ENCODE data around the gene MRPL57.
"Not testable (repeated sequence)": the region's sequence is repeated elsewhere in the genome, so short reads cannot be mapped to it uniquely, and the experiment has no call there.

The MRPL57 gene

GRCh38 chr13:21175656-21176214 lies 723 bp upstream of the MRPL57 start:
- H3K27ac ChIP-seq (ENCODE audit: low read depth, low read length, poor library complexity, severe bottlenecking) = peak overlapping the region; percentile 72
- no peaks in the 10 kb centered on the region for H3K9me2 ChIP-seq (ENCODE audit: low read depth, low read length)
- no peaks in the 10 kb centered on the region for H3K27me3 ChIP-seq (ENCODE audit: insufficient read depth, low read length)
- H3K79me2 ChIP-seq (ENCODE audit: insufficient read depth, low read length) = peaks cover 41% of the 10 kb centered on the region
- no peaks in the 10 kb centered on the region for H3K9me3 ChIP-seq (ENCODE audit: low read length)
- H3K4me1 ChIP-seq (ENCODE audit: insufficient read depth, low read length, severe bottlenecking) = peaks cover 29% of the 10 kb centered on the region
- peak overlapping the region; percentile 100 for H3K4me2 ChIP-seq (ENCODE audit: low read length)
- no peaks in the 10 kb centered on the region for H4K20me1 ChIP-seq (ENCODE audit: insufficient read depth, low read length)
- peak overlapping the region; percentile 94 for H3K4me3 ChIP-seq (ENCODE audit: low read depth, low read length, poor library complexity, severe bottlenecking)
- H3K36me3 ChIP-seq (ENCODE audit: insufficient read depth, low read length) = peaks cover 38% of the 10 kb centered on the region
- H3K9ac ChIP-seq (ENCODE audit: low read length) = peak overlapping the region; percentile 97
- TF ChIP-seq CTCF (IDR thresholded peaks at IDR 0.05; ENCODE audit: low read length) = no peak
- TF ChIP-seq EZH2 (IDR thresholded peaks at IDR 0.05; ENCODE audit: borderline replicate concordance, low read length) = no peak
- H3F3A ChIP-seq (ENCODE audit: insufficient read depth, low read length) = no peaks in the 10 kb centered on the region
- H2AFZ ChIP-seq (ENCODE audit: low read length) = peak overlapping the region; percentile 28; the same call in 1 of the 2 replicates

GRCh38 chr13:21176982-21177284 lies 475 bp downstream of the MRPL57 start:
- Histone ChIP-seq H3K27ac (ENCODE audit: low read depth, low read length, poor library complexity, severe bottlenecking) (peak overlapping the region; percentile 72), H3K9me3 (ENCODE audit: low read length) (no peaks in the 10 kb centered on the region), H3K4me3 (ENCODE audit: low read depth, low read length, poor library complexity, severe bottlenecking) (peak overlapping the region; percentile 94), H3K79me2 (ENCODE audit: insufficient read depth, low read length) (peaks cover 41% of the 10 kb centered on the region), H3K9ac (ENCODE audit: low read length) (peak overlapping the region; percentile 97), H2AFZ (ENCODE audit: low read length) (no peak overlapping the region), H3F3A (ENCODE audit: insufficient read depth, low read length) (no peaks in the 10 kb centered on the region), H3K36me3 (ENCODE audit: insufficient read depth, low read length) (peaks cover 26% of the 10 kb centered on the region; the same call in 1 of the 2 replicates), H3K27me3 (ENCODE audit: insufficient read depth, low read length) (no peaks in the 10 kb centered on the region), H3K9me2 (ENCODE audit: low read depth, low read length) (no peaks in the 10 kb centered on the region), H4K20me1 (ENCODE audit: insufficient read depth, low read length) (no peaks in the 10 kb centered on the region), H3K4me2 (ENCODE audit: low read length) (peak overlapping the region; percentile 100), H3K4me1 (ENCODE audit: insufficient read depth, low read length, severe bottlenecking) (peaks cover 32% of the 10 kb centered on the region)
- TF ChIP-seq EZH2 (IDR thresholded peaks at IDR 0.05; ENCODE audit: borderline replicate concordance, low read length) (no peak), CTCF (IDR thresholded peaks at IDR 0.05; ENCODE audit: low read length) (no peak)

- Histone ChIP-seq H3K9me3 (ENCODE audit: low read length) (no peaks in the 10 kb centered on the region), H3K9ac (ENCODE audit: low read length) (no peak overlapping the region)
Observed at GRCh38 chr13:21181671-21182070, 5.2 kb downstream of the MRPL57 start.

GRCh38 chr13:21186410-21186809 lies 10.0 kb downstream of the MRPL57 start:
- not testable (repeated sequence) for H3K4me2 ChIP-seq (ENCODE audit: low read length); H3K4me3 ChIP-seq (ENCODE audit: low read depth, low read length, poor library complexity, severe bottlenecking); H3K79me2 ChIP-seq (ENCODE audit: insufficient read depth, low read length); H3K27ac ChIP-seq (ENCODE audit: low read depth, low read length, poor library complexity, severe bottlenecking); H3K9me3 ChIP-seq (ENCODE audit: low read length); H4K20me1 ChIP-seq (ENCODE audit: insufficient read depth, low read length); H3K36me3 ChIP-seq (ENCODE audit: insufficient read depth, low read length); H3K27me3 ChIP-seq (ENCODE audit: insufficient read depth, low read length); H3K9me2 ChIP-seq (ENCODE audit: low read depth, low read length); H3K4me1 ChIP-seq (ENCODE audit: insufficient read depth, low read length, severe bottlenecking); H3F3A ChIP-seq (ENCODE audit: insufficient read depth, low read length); H3K9ac ChIP-seq (ENCODE audit: low read length); H2AFZ ChIP-seq (ENCODE audit: low read length)

More at GRCh38 chr13:21181671-21182070, 5.2 kb downstream of the MRPL57 start:
- H3K4me1 ChIP-seq (ENCODE audit: insufficient read depth, low read length, severe bottlenecking) = peaks cover 21% of the 10 kb centered on the region
- H3K9me2 ChIP-seq (ENCODE audit: low read depth, low read length) = no peaks in the 10 kb centered on the region
- H3K36me3 ChIP-seq (ENCODE audit: insufficient read depth, low read length) = peaks cover 13% of the 10 kb centered on the region; the same call in 1 of the 2 replicates
- peaks cover 9% of the 10 kb centered on the region for H3K79me2 ChIP-seq (ENCODE audit: insufficient read depth, low read length)
- H3K27me3 ChIP-seq (ENCODE audit: insufficient read depth, low read length) = no peaks in the 10 kb centered on the region
- H3K4me3 ChIP-seq (ENCODE audit: low read depth, low read length, poor library complexity, severe bottlenecking) = no peak overlapping the region
- no peaks in the 10 kb centered on the region for H4K20me1 ChIP-seq (ENCODE audit: insufficient read depth, low read length)
- H3F3A ChIP-seq (ENCODE audit: insufficient read depth, low read length) = no peaks in the 10 kb centered on the region
- no peak for TF ChIP-seq CTCF (IDR thresholded peaks at IDR 0.05; ENCODE audit: low read length)
- no peak for TF ChIP-seq EZH2 (IDR thresholded peaks at IDR 0.05; ENCODE audit: borderline replicate concordance, low read length)
- H2AFZ ChIP-seq (ENCODE audit: low read length) = no peak overlapping the region
- no peak overlapping the region for H3K27ac ChIP-seq (ENCODE audit: low read depth, low read length, poor library complexity, severe bottlenecking)
- no peak overlapping the region for H3K4me2 ChIP-seq (ENCODE audit: low read length)

GRCh38 chr13:21194756-21195155 lies 18.3 kb downstream of the MRPL57 start:
- H3K4me2 ChIP-seq (ENCODE audit: low read length); H3K79me2 ChIP-seq (ENCODE audit: insufficient read depth, low read length); H3K27me3 ChIP-seq (ENCODE audit: insufficient read depth, low read length); H3K27ac ChIP-seq (ENCODE audit: low read depth, low read length, poor library complexity, severe bottlenecking); H3K36me3 ChIP-seq (ENCODE audit: insufficient read depth, low read length); H3K9me3 ChIP-seq (ENCODE audit: low read length); H3K4me3 ChIP-seq (ENCODE audit: low read depth, low read length, poor library complexity, severe bottlenecking); H3K4me1 ChIP-seq (ENCODE audit: insufficient read depth, low read length, severe bottlenecking); H4K20me1 ChIP-seq (ENCODE audit: insufficient read depth, low read length); H3K9me2 ChIP-seq (ENCODE audit: low read depth, low read length); H2AFZ ChIP-seq (ENCODE audit: low read length); H3F3A ChIP-seq (ENCODE audit: insufficient read depth, low read length); H3K9ac ChIP-seq (ENCODE audit: low read length): not testable (repeated sequence)
